H1 (cell line): Measurements from ENCODE around the gene ZXDA.

Source experiments
- BRCA1 ChIP-seq: IDR thresholded peaks from 2 replicates; pipeline ENCODE4 v1.6.1; 2012; ENCODE audit warnings: low read depth, low read length, improper control_type of control experiment
- CBX5 ChIP-seq: fragments of 300-800, 300-1000 bp; sonication (generic); IDR thresholded peaks from 2 replicates; pipeline ENCODE4 v1.7.1; 2016; ENCODE audit warnings: antibody characterized with exemption, low read length, low read depth
- CEBPB ChIP-seq: IDR thresholded peaks from 2 replicates; pipeline ENCODE4 v1.6.1; 2012; ENCODE audit warnings: low read depth, low read length
- EP300 ChIP-seq, 2 experiments: IDR thresholded peaks; 1 replicate in 1 of 2; 2 replicates in 1 of 2; pipeline ENCODE4 v1.6.1; 2011 to 2012; ENCODE audit warnings: low read depth in 2 of 2, low read length in 2 of 2, mild to moderate bottlenecking in 2 of 2, borderline replicate concordance in 1 of 2, inconsistent platforms in 1 of 2, moderate library complexity in 1 of 2
- EZH2 ChIP-seq: fragments of 200-600 bp; sonication (generic); IDR thresholded peaks from 2 replicates; pipeline ENCODE4 v1.7.1; 2012; ENCODE audit warnings: low read depth, mild to moderate bottlenecking, moderate library complexity, low read length, inconsistent platforms; ENCODE audit not compliant: severe bottlenecking
- FOSL1 ChIP-seq: IDR thresholded peaks from 2 replicates; pipeline ENCODE4 v1.6.1; 2011; ENCODE audit warnings: mild to moderate bottlenecking, low read depth, low read length, moderate library complexity; ENCODE audit not compliant: insufficient read depth
- JUN ChIP-seq: IDR thresholded peaks from 2 replicates; pipeline ENCODE4 v1.6.1; 2011; ENCODE audit warnings: low read depth, mild to moderate bottlenecking, improper control_type of control experiment, low read length
- POLR2A ChIP-seq, 2 experiments: IDR thresholded peaks; 1 replicate in 1 of 2; 2 replicates in 1 of 2; pipeline ENCODE4 v1.6.1; 2011; ENCODE audit warnings: low read depth in 2 of 2, low read length in 2 of 2, mild to moderate bottlenecking in 2 of 2; ENCODE audit errors: control extremely low read depth in 1 of 2
- TF ChIP-seq, protein P1 (sequence below): IDR thresholded peaks from 2 replicates; pipeline ENCODE4 v1.6.1; 2012; ENCODE audit warnings: low read length, inconsistent platforms
- TF ChIP-seq, protein P2 (sequence below), 3 experiments: IDR thresholded peaks; 1 replicate in 2 of 3; 2 replicates in 1 of 3; pipeline versions ENCODE4 v1.5.1 to v1.6.1; 2011; ENCODE audit warnings: low read length in 3 of 3, mild to moderate bottlenecking in 3 of 3, inconsistent platforms in 2 of 3, low read depth in 1 of 3, moderate library complexity in 1 of 3; ENCODE audit not compliant: insufficient read depth in 1 of 3; ENCODE audit errors: control extremely low read depth in 1 of 3

DNA sequence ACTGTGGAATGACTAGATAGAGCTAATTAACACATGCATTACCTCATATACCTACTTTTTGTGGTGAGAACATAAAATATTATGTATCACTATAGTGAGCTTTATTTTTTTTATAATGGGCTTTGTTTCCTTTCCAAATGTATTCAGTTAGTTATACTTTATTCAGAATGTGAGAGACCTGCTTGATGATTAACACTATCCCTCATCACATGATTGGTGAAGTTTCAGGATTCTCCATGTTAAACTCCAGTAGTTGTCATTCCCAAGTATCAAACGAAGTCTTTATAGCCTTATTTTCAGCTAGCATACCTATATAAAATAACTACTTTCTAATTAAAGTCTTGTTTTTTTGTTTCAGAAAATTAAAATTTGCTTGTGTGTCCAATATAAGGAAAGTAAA lies 8.8 kb downstream of the ZXDA start:
- TF ChIP-seq, protein P1, sequence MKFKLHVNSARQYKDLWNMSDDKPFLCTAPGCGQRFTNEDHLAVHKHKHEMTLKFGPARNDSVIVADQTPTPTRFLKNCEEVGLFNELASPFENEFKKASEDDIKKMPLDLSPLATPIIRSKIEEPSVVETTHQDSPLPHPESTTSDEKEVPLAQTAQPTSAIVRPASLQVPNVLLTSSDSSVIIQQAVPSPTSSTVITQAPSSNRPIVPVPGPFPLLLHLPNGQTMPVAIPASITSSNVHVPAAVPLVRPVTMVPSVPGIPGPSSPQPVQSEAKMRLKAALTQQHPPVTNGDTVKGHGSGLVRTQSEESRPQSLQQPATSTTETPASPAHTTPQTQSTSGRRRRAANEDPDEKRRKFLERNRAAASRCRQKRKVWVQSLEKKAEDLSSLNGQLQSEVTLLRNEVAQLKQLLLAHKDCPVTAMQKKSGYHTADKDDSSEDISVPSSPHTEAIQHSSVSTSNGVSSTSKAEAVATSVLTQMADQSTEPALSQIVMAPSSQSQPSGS = no peak
- TF ChIP-seq CBX5 = no peak
- TF ChIP-seq, protein P2, sequence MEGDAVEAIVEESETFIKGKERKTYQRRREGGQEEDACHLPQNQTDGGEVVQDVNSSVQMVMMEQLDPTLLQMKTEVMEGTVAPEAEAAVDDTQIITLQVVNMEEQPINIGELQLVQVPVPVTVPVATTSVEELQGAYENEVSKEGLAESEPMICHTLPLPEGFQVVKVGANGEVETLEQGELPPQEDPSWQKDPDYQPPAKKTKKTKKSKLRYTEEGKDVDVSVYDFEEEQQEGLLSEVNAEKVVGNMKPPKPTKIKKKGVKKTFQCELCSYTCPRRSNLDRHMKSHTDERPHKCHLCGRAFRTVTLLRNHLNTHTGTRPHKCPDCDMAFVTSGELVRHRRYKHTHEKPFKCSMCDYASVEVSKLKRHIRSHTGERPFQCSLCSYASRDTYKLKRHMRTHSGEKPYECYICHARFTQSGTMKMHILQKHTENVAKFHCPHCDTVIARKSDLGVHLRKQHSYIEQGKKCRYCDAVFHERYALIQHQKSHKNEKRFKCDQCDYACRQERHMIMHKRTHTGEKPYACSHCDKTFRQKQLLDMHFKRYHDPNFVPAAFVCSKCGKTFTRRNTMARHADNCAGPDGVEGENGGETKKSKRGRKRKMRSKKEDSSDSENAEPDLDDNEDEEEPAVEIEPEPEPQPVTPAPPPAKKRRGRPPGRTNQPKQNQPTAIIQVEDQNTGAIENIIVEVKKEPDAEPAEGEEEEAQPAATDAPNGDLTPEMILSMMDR (IDR thresholded peaks at IDR 0.05; ENCODE audit: control extremely low read depth in 1 of 3, insufficient read depth in 1 of 3, low read depth in 1 of 3, low read length in 3 of 3) = no peak
- TF ChIP-seq EP300 (IDR thresholded peaks at IDR 0.05; ENCODE audit: borderline replicate concordance in 1 of 2, low read depth in 2 of 2, low read length in 2 of 2) = no peak
- no peak for TF ChIP-seq POLR2A (IDR thresholded peaks at IDR 0.05; ENCODE audit: control extremely low read depth in 1 of 2, low read depth in 2 of 2, low read length in 2 of 2)
- TF ChIP-seq CEBPB = no peak
- no peak for TF ChIP-seq FOSL1
- TF ChIP-seq EZH2 = no peak
- TF ChIP-seq BRCA1 = no peak
- TF ChIP-seq JUN = no peak
